ENCODE data around the gene ZCCHC7. TPM values are rescaled to one million over a fixed set of nuclear protein-coding genes. Genes with fewer than 3 reads are reported as not detected.

The ZCCHC7 gene
- total and polyA plus RNA-seq, 10 of the 15 experiments (the other 5 are each of a cell fraction or from before 2014, with no cell fraction given): 42.9 to 178 (median 53.3) TPM

- no peak overlapping the region for H3K9ac ChIP-seq (ENCODE audit: control insufficient read depth, insufficient read depth, low read length)
- H2AFZ ChIP-seq (ENCODE audit: control insufficient read depth, low read depth, low read length): no peak overlapping the region
- ChIA-PET RAD21 (ENCODE audit: unreplicated experiment) (interaction anchor here (0.6 to 4.3 kb wide), 7 partner anchors 10 to 227 kb away, joined by 3 to 62 read pairs (median 8); partner anchors contain the start of gene ZCCHC7), CTCF (interaction anchor here (1.2 to 1.3 kb wide), 2 partner anchors 126 to 152 kb away, joined by 3 to 5 read pairs; no protein-coding TSS in a partner anchor), POLR2A (interaction anchor here (1.0 to 2.1 kb wide), 3 partner anchors 36 to 156 kb away, joined by 3 to 7 read pairs (median 3); no protein-coding TSS in a partner anchor), SMC1A (ENCODE audit: uncharacterized antibody, unreplicated experiment) (interaction anchor here (0.7 to 4.2 kb wide), 15 partner anchors 8 to 176 kb away, joined by 3 to 25 read pairs (median 10); partner anchors contain the start of gene ZCCHC7)
- in situ Hi-C loops (cut with MboI) (no loop called here), intact Hi-C loops (cut with micrococcal nuclease; ENCODE audit: unreplicated experiment) (no loop called here)
- no peak overlapping the region for H3K4me3 ChIP-seq
- H3K4me2 ChIP-seq (ENCODE audit: control insufficient read depth, insufficient read depth): no peak overlapping the region
- H3K79me2 ChIP-seq (ENCODE audit: control insufficient read depth, insufficient read depth, low read length): peaks cover 56% of the 10 kb centered on the region
- no peaks in the 10 kb centered on the region for H4K20me1 ChIP-seq (ENCODE audit: control insufficient read depth, insufficient read depth)
- TF ChIP-seq JUND (IDR thresholded peaks at IDR 0.05; ENCODE audit: low read depth, low read length) (no peak), NBN (IDR thresholded peaks at IDR 0.05) (no peak), MEF2B (IDR thresholded peaks at IDR 0.05; ENCODE audit: partially characterized antibody, poor library complexity, severe bottlenecking) (no peak), RUNX3 (IDR thresholded peaks at IDR 0.05; ENCODE audit: low read length) (no peak), SIN3A (IDR thresholded peaks at IDR 0.05; ENCODE audit: low read depth, low read length) (no peak), SMC3 (IDR thresholded peaks at IDR 0.05; ENCODE audit: borderline replicate concordance, low read length) (no peak), ZNF687 (IDR thresholded peaks at IDR 0.05) (no peak), RB1 (IDR thresholded peaks at IDR 0.05; ENCODE audit: borderline replicate concordance) (no peak), SMARCA5 (IDR thresholded peaks at IDR 0.05) (no peak), SP1 (IDR thresholded peaks at IDR 0.05; ENCODE audit: low read depth, low read length) (no peak), BCLAF1 (IDR thresholded peaks at IDR 0.05) (no peak)
- H3K36me3 ChIP-seq (ENCODE audit: control insufficient read depth in 2 of 2, insufficient read depth in 2 of 2, low read length in 1 of 2): no peaks in the 10 kb centered on the region; a peak in 2 of 4 replicates
- ATAC-seq (no peak), FAIRE-seq (no peak), DNase-seq (ENCODE audit: low read depth, low spot score) (no peak)
- no peak overlapping the region for H3K27ac ChIP-seq (ENCODE audit: control insufficient read depth, insufficient read depth)
- H3K9me3 ChIP-seq (replicated peaks; ENCODE audit: control insufficient read depth, insufficient read depth, low read length): no peaks in the 10 kb centered on the region; the same call in 2 of the 3 replicates
- no peaks in the 10 kb centered on the region for H3K27me3 ChIP-seq (replicated peaks in 1 of 2; ENCODE audit: control insufficient read depth in 2 of 2, insufficient read depth in 2 of 2, low read length in 1 of 2)
- no TSS peak for BruUV-seq (replicated peaks)
- 63% methylated on average over 2 of the region's 2 CpGs for WGBS (ENCODE audit: insufficient coverage, insufficient replicate concordance, low lambda C conversion rate, missing lambda C conversion rate)
- H3K4me1 ChIP-seq (ENCODE audit: control insufficient read depth, insufficient read depth, low read length): peaks cover 15% of the 10 kb centered on the region; the same call in 1 of the 2 replicates
These were observed 27.8 kb downstream of the ZCCHC7 start for GRCh38 chr9:37148181-37148580.

Measured in GM12878 (cell line).